Kidney epithelial cell (primary cell): ENCODE results near the gene TCF23. TPM values are rescaled to one million over a fixed set of nuclear protein-coding genes. Genes with fewer than 3 reads are reported as not detected.

Experiments used
- DNase-seq: peaks from one replicate; pipeline ENCODE4 v3.0.0-alpha.2; 2010; ENCODE audit warnings: low read depth
- H3K27me3 ChIP-seq: 2 replicates; pipeline ENCODE4 v1.6.0; 2011; ENCODE audit warnings: low read length; ENCODE audit not compliant: control insufficient read depth, insufficient read depth
- H3K36me3 ChIP-seq: 2 replicates; pipeline ENCODE4 v1.5.1; 2011; ENCODE audit warnings: low read length; ENCODE audit not compliant: control insufficient read depth, insufficient read depth
- H3K4me3 ChIP-seq: 2 replicates; pipeline ENCODE4 v1.5.1; 2011; ENCODE audit warnings: low read depth, mild to moderate bottlenecking, control low read depth, low read length
- CTCF ChIP-seq: IDR thresholded peaks from 2 replicates; pipeline ENCODE4 v1.5.1; 2011; ENCODE audit warnings: mild to moderate bottlenecking, moderate library complexity, low read length, control low read depth, inconsistent platforms; ENCODE audit not compliant: insufficient read depth, poor library complexity, severe bottlenecking
- total RNA-seq: library from RNA; depleted of rRNA; stranded (reverse); fragments of >200 nt; gene quantifications from 2 replicates; pipeline ENCODE4 v1.2.3, GENCODE V29; 2015

TCF23 gene
- total RNA-seq, 1 donor from 2014 or later: not detected

DNA sequence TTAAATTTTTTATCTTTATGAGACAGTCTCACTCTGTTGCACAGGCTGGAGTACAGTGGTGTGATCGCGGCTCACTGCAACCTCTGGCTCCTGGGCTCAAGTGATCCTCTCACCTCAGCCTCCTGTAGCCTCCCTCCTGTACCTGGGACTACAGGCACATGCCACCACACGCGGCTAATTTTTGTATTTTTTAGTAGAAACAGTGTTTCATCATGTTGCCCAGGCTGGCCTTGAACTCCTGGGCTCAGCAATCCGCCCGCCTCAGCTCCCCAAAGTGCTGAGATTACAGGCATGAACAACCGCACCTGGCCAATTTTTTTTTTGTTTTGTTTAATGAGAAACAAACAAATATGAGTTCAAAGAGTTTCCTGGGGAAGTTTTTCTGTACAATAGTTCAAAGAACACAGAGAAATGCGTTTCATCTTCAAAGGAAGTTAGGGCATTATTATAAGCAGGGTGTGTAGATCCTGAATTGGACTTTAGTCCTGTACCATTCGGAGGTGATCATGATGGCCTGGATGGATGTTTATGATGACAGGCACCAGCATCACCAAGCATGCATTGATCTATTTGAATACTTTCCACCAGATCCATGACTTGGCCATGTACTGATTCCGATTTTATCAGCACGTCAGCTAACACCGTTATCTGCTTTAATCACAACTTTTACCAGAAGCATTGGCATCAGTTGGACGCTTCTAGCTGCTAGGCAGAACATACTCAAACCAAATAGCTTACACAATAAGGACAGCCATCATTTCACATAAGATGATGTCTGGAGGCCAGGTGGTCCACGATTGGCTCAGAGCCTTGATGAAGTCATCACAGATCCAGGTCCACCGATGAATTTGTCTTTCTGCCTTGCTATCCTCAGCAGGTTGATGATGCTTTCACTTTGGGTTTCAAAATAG lies 28.9 kb downstream of the TCF23 start:
- Histone ChIP-seq H3K27me3 (peaks cover 12% of the 10 kb centered on the region), H3K36me3 (no peaks in the 10 kb centered on the region), H3K4me3 (no peak overlapping the region)
- DNase-seq: no peak
- no peak for TF ChIP-seq CTCF

DNA sequence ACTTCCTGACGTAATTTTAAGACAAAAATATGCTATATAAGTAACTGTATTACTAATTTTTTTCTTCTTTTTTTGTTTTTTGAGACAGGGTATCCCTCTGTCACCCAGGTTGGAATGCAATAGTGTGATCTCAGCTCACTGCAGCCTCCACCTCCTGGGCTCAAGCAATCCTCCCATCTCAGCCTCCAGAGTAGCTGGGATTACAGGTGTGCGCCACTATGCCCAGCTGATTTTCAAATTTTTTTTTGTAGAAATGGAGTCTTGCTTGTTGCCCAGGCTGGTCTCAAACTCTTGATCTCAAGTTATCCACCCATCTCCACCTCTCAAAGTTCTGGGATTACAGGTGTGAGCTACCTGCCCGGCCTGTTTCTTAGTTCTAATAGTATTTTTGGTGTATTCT lies 29.7 kb downstream of the TCF23 start:
- DNase-seq: no peak
- no peak overlapping the region for H3K4me3 ChIP-seq
- peaks cover 6% of the 10 kb centered on the region for H3K27me3 ChIP-seq
- H3K36me3 ChIP-seq: no peaks in the 10 kb centered on the region
- TF ChIP-seq CTCF: no peak

DNA sequence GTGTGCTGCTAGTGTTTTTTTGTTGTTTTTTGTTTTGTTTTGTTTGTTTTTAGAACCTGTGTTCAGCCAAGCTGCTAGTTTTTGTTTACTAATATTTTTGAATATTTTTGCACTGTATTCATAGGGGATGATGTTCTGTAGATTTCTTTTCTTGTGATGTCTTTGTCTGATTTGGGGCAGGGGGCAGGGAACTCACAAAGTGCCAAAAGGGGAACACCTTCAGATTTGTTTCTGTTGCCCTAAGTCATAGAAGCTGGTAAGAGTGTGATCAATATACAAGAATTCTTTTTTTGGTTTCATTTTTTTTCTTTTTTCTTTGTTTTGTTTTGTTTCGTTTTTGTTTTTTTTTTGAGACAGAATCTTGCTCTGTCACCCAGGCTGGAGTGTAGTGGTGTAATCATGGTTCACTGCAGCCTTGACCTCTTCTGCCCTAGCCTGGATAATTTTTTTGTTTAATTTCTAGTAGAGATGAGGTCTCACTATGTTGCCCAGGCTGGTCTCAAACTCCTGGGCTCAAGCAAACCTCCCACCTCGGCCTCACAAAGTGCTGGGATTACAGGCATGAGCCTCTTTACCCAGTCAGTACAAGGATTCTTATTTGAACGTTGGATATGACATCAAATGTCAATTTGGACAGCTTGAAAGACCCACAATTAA lies 30.7 kb downstream of the TCF23 start:
- no peak for TF ChIP-seq CTCF
- Histone ChIP-seq H3K36me3 (no peaks in the 10 kb centered on the region), H3K4me3 (no peak overlapping the region), H3K27me3 (peaks cover 6% of the 10 kb centered on the region)
- DNase-seq: no peak

- no peak overlapping the region for H3K4me3 ChIP-seq
- H3K27me3 ChIP-seq: peaks cover 4% of the 10 kb centered on the region
- H3K36me3 ChIP-seq: no peaks in the 10 kb centered on the region
- no peak for TF ChIP-seq CTCF
- DNase-seq: no peak
These were observed 33.5 kb downstream of the TCF23 start for GRCh38 chr2:27182346-27182745.

- H3K27me3 ChIP-seq: no peaks in the 10 kb centered on the region
These were observed 35.3 kb downstream of the TCF23 start for GRCh38 chr2:27184115-27184514.

More at GRCh38 chr2:27184115-27184514, 35.3 kb downstream of the TCF23 start:
- TF ChIP-seq CTCF: no peak
- no peak for DNase-seq
- Histone ChIP-seq H3K36me3 (no peaks in the 10 kb centered on the region), H3K4me3 (no peak overlapping the region)
